SU-DHL-6 (cell line): Measurements from ENCODE around the gene NT5DC1.

Source experiments
- H2AFZ ChIP-seq: fragments of 200-600 bp; sonication (generic); 2 replicates; pipeline ENCODE4 v1.6.1; 2014; ENCODE audit warnings: low read depth, mild to moderate bottlenecking, moderate library complexity, mixed read lengths, antibody characterized with exemption, low read length; ENCODE audit not compliant: severe bottlenecking
- H3F3A ChIP-seq: fragments of 200-600 bp; shearing (Covaris generic); 2 replicates; pipeline ENCODE4 v1.6.0; 2016; ENCODE audit warnings: antibody characterized with exemption, mild to moderate bottlenecking; ENCODE audit not compliant: insufficient read depth
- H3K27ac ChIP-seq: fragments of 200-600 bp; sonication (generic); 2 replicates; pipeline ENCODE4 v1.5.1; 2016; ENCODE audit warnings: low read depth, mild to moderate bottlenecking, low read length, moderate library complexity, mixed read lengths
- H3K27me3 ChIP-seq: fragments of 200-600 bp; sonication (generic), shearing (Covaris generic); 2 replicates; pipeline ENCODE4 v1.6.0; 2014; ENCODE audit warnings: mild to moderate bottlenecking, low read length
- H3K36me3 ChIP-seq: fragments of 200-600 bp; sonication (generic); 2 replicates; pipeline ENCODE4 v1.6.1; 2014; ENCODE audit warnings: mild to moderate bottlenecking, low read length, mixed read lengths
- H3K4me2 ChIP-seq: fragments of 300-600, 200-600 bp; shearing (Covaris generic), sonication (generic); 2 replicates; pipeline ENCODE4 v1.6.0; 2014; ENCODE audit warnings: low read length, low read depth, mild to moderate bottlenecking; ENCODE audit not compliant: poor library complexity, severe bottlenecking
- H3K4me3 ChIP-seq: fragments of 200-600 bp; sonication (generic); 2 replicates; pipeline ENCODE4 v1.5.1; 2014; ENCODE audit warnings: antibody characterized with exemption, low read length, mild to moderate bottlenecking, mixed read lengths; ENCODE audit not compliant: insufficient read depth, poor library complexity, severe bottlenecking
- H3K79me2 ChIP-seq: fragments of 200-600 bp; sonication (generic); 2 replicates; pipeline ENCODE4 v1.6.1; 2014; ENCODE audit warnings: mild to moderate bottlenecking, low read length, moderate library complexity; ENCODE audit not compliant: insufficient read depth
- H3K9ac ChIP-seq: fragments of 200-600 bp; sonication (generic); 2 replicates; pipeline ENCODE4 v1.7.0; 2014; ENCODE audit warnings: mild to moderate bottlenecking, low read length
- H3K9me2 ChIP-seq: fragments of 200-600 bp; sonication (generic); replicated peaks from 2 replicates; pipeline ENCODE4 v1.6.1; 2014; ENCODE audit warnings: low read length; ENCODE audit not compliant: insufficient read depth
- H3K9me3 ChIP-seq: fragments of 200-600 bp; sonication (generic); 2 replicates; pipeline ENCODE4 v1.6.1; 2014; ENCODE audit warnings: low read length, mixed read lengths; ENCODE audit not compliant: insufficient read depth
- H4K20me1 ChIP-seq: fragments of 200-600 bp; sonication (generic); 2 replicates; pipeline ENCODE4 v1.6.1; 2014; ENCODE audit warnings: low read depth, mild to moderate bottlenecking, antibody characterized with exemption, low read length, moderate library complexity, mixed read lengths
- CTCF ChIP-seq: fragments of 200-600 bp; sonication (generic); IDR thresholded peaks from one replicate; pipeline ENCODE4 v1.5.1; 2017; ENCODE audit warnings: antibody characterized with exemption, mild to moderate bottlenecking, low read length, moderate library complexity; ENCODE audit not compliant: insufficient read depth, poor library complexity, severe bottlenecking
- EZH2phosphoT487 ChIP-seq: fragments of 200-600 bp; sonication (generic), shearing (Covaris generic); conservative IDR thresholded peaks from 2 replicates; pipeline ENCODE4 v1.6.1; 2018; ENCODE audit warnings: mild to moderate bottlenecking, antibody characterized with exemption, low read length, moderate library complexity, mixed read lengths

NT5DC1 gene

GRCh38 chr6:116096979-116097816, 3.5 kb upstream of the NT5DC1 start:
- Histone ChIP-seq H4K20me1 (0 out of 2 replicates have a peak, but pooled peaks cover 3% of the 10 kb centered on the region), H3K4me3 (no peak overlapping the region), H3K36me3 (no peaks in the 10 kb centered on the region), H3K9me2 (no peaks in the 10 kb centered on the region), H3K4me2 (no peak overlapping the region), H3F3A (0 out of 2 replicates have a peak, but pooled peaks cover 8% of the 10 kb centered on the region), H3K27me3 (no peaks in the 10 kb centered on the region), H3K27ac (no peak overlapping the region), H3K79me2 (no peaks in the 10 kb centered on the region), H3K9ac (no peak overlapping the region), H3K9me3 (peaks cover 9% of the 10 kb centered on the region; the same call in 1 of the 2 replicates), H2AFZ (no peak overlapping the region)
- TF ChIP-seq CTCF (peak; percentile 34), EZH2phosphoT487 (no peak)

GRCh38 chr6:116099036-116099435, 1.6 kb upstream of the NT5DC1 start:
- TF ChIP-seq EZH2phosphoT487, result no peak
- TF ChIP-seq CTCF, result no peak
- no peaks in the 10 kb centered on the region for H3K36me3 ChIP-seq
- peak overlapping the region; percentile 5 for H3K4me2 ChIP-seq
- H3K9me3 ChIP-seq, result peaks cover 9% of the 10 kb centered on the region; the same call in 1 of the 2 replicates
- no peak overlapping the region for H3K4me3 ChIP-seq
- no peaks in the 10 kb centered on the region for H3K79me2 ChIP-seq
- H3K9me2 ChIP-seq, result no peaks in the 10 kb centered on the region
- no peak overlapping the region for H3K9ac ChIP-seq
- no peak overlapping the region for H2AFZ ChIP-seq
- no peaks in the 10 kb centered on the region for H3K27me3 ChIP-seq
- 0 out of 2 replicates have a peak, but pooled peaks cover 5% of the 10 kb centered on the region for H4K20me1 ChIP-seq
- H3F3A ChIP-seq, result 0 out of 2 replicates have a peak, but pooled peaks cover 8% of the 10 kb centered on the region
- no peak overlapping the region for H3K27ac ChIP-seq

GRCh38 chr6:116101302-116101718, 657 bp downstream of the NT5DC1 start:
- H3K9ac ChIP-seq, result peak overlapping the region; percentile 72

More at GRCh38 chr6:116101302-116101718, 657 bp downstream of the NT5DC1 start:
- Histone ChIP-seq H4K20me1 (0 out of 2 replicates have a peak, but pooled peaks cover 5% of the 10 kb centered on the region), H3K9me3 (peaks cover 5% of the 10 kb centered on the region; the same call in 1 of the 2 replicates), H3K27ac (peak overlapping the region; percentile 60), H2AFZ (peak overlapping the region; percentile 96), H3K27me3 (no peaks in the 10 kb centered on the region), H3K9me2 (no peaks in the 10 kb centered on the region), H3K4me3 (peak overlapping the region; percentile 63), H3K4me2 (peak overlapping the region; percentile 93), H3K79me2 (no peaks in the 10 kb centered on the region), H3F3A (0 out of 2 replicates have a peak, but pooled peaks cover 8% of the 10 kb centered on the region), H3K36me3 (no peaks in the 10 kb centered on the region)
- TF ChIP-seq CTCF (no peak), EZH2phosphoT487 (no peak)
